Transverse colon (tissue), 4 donors: ENCODE data around the gene CCDC89. TPM values are rescaled to one million over a fixed set of nuclear protein-coding genes. Genes with fewer than 3 reads are reported as not detected.
"Not testable (repeated sequence)": the region's sequence is repeated elsewhere in the genome, so short reads cannot be mapped to it uniquely, and the experiment has no call there.

Experiments
- DNase-seq: peaks from one replicate; pipeline ENCODE4 v3.0.0-alpha.2; 2019
- H3K27ac ChIP-seq, 4 donors: fragments of 200-600 bp; sonication (generic); 2 replicates each; pipeline ENCODE4 v1.5.1; 2016 to 2018; ENCODE audit warnings: inconsistent platforms in 4 of 4
- H3K27me3 ChIP-seq: fragments of 200-600 bp; sonication (generic); 2 replicates; pipeline ENCODE4 v1.5.1; 2017; ENCODE audit warnings: inconsistent platforms
- H3K36me3 ChIP-seq, 4 donors: fragments of 200-600 bp; sonication (generic); 2 replicates each; pipeline ENCODE4 v1.5.1; 2017 to 2019; ENCODE audit warnings: inconsistent platforms in 4 of 4
- H3K4me1 ChIP-seq, 4 donors: fragments of 200-600 bp; sonication (generic); 2 replicates each; pipeline ENCODE4 v1.5.1; 2017 to 2020; ENCODE audit warnings: inconsistent platforms in 4 of 4
- H3K4me3 ChIP-seq, 4 donors: fragments of 200-600 bp; sonication (generic); 1 replicate in 1 of 4; 2 replicates in 3 of 4; pipeline versions ENCODE4 v1.5.1 to v1.6.1; 2017 to 2019; ENCODE audit warnings: inconsistent platforms in 4 of 4
- H3K9me3 ChIP-seq, 2 donors: fragments of 200-600 bp; sonication (generic); 2 replicates each; pipeline ENCODE4 v1.5.1; 2017 to 2019; ENCODE audit warnings: inconsistent platforms in 2 of 2
- CTCF ChIP-seq, 5 experiments: fragments of 200-600 bp in 3 of 5; fragments of 450-650 bp in 2 of 5; sonication (generic) in 3 of 5; IDR thresholded peaks; 1 replicate in 2 of 5; 2 replicates in 3 of 5; pipeline ENCODE4 v1.5.1; 2016 to 2017; ENCODE audit warnings: antibody characterized with exemption in 5 of 5, inconsistent platforms in 3 of 5, mild to moderate bottlenecking in 2 of 5, moderate library complexity in 1 of 5
- EP300 ChIP-seq: sonication (generic); formaldehyde crosslinking; IDR thresholded peaks from one replicate; pipeline ENCODE4 v1.6.1; 2017; ENCODE audit warnings: antibody characterized with exemption, low read depth
- POLR2A ChIP-seq: fragments of 450-650 bp; IDR thresholded peaks from one replicate; pipeline ENCODE4 v1.6.1; 2016; ENCODE audit warnings: antibody characterized with exemption, mild to moderate bottlenecking, moderate library complexity
- POLR2AphosphoS5 ChIP-seq, 3 donors: sonication (generic); formaldehyde crosslinking; IDR thresholded peaks; one replicate each; pipeline ENCODE4 v1.6.1; 2016; ENCODE audit warnings: antibody characterized with exemption in 3 of 3
- WGBS, 2 donors: methylation state at CpG; one replicate each; pipeline ENCODE4 v1.1.5; 2018; ENCODE audit warnings: low coverage in 1 of 2; 5-methylcytosine and 5-hydroxymethylcytosine counted together
- in situ Hi-C, 4 donors: fragments of 200-750 bp; cut with MboI; loops; one replicate each; pipeline versions ENCODE4 v1.15.0 to v1.15.1; 2017; ENCODE audit warnings: low sequenced_read_pairs in 3 of 4, low pct_ligation_motif_present in 1 of 4, low pct_unique_long_range_greater_than_20kb in 1 of 4
- intact Hi-C: fragments of 100-400 bp; cut with DNase I; formaldehyde crosslinking; loops from one replicate; pipeline ENCODE4 v1.15.1; 2023; ENCODE audit warnings: low total_unique reads
- total RNA-seq, 4 donors: library from RNA; depleted of rRNA; stranded (reverse); fragments of >200 nt; gene quantifications; one replicate each; pipeline ENCODE4 v1.1.0, GENCODE V29; 2016

CCDC89 gene
- total RNA-seq, 4 donors from 2014 or later = 1.00 to 9.6 (median 7.2) TPM

- peak overlapping the region; percentile 94 to 100 (median 98) for H3K27ac ChIP-seq
- in situ Hi-C loops (loop anchor here in 1 of 4 donors (25.0 kb wide), 1 partner anchor 574 kb away; the partner anchor contains the start of gene EED), intact Hi-C loops (loop anchor here (5.0 kb wide), 1 partner anchor 36 kb away; the partner anchor contains the start of genes DLG2 and TMEM126B)
- H3K36me3 ChIP-seq = peaks cover 0 to 10% (median 3%) of the 10 kb centered on the region in 4 donors
- TF ChIP-seq CTCF (IDR thresholded peaks at IDR 0.05) = no peak
- no peak for TF ChIP-seq POLR2AphosphoS5 (IDR thresholded peaks at IDR 0.05)
- H3K4me3 ChIP-seq = peak overlapping the region; percentile 61 to 93 (median 88)
- peaks cover 13 to 60% (median 42%) of the 10 kb centered on the region in 4 donors for H3K4me1 ChIP-seq
- no peaks in the 10 kb centered on the region for H3K27me3 ChIP-seq
- 2 to 5% methylated on average over 10 of the region's 10 CpGs for WGBS, 2 donors
- H3K9me3 ChIP-seq = no peaks in the 10 kb centered on the region
- DNase-seq = no peak
Observed at GRCh38 chr11:85663080-85663752, 22.8 kb downstream of the CCDC89 start.

GRCh38 chr11:85661972-85662664 lies 23.9 kb downstream of the CCDC89 start:
- Histone ChIP-seq H3K27me3 (no peaks in the 10 kb centered on the region), H3K4me3 (peak overlapping the region in 3 of 4 donors; percentile 88 to 93 (median 89)), H3K4me1 (peaks cover 13 to 62% (median 44%) of the 10 kb centered on the region in 4 donors), H3K27ac (peak overlapping the region in 3 of 4 donors; percentile 98 to 100 (median 99)), H3K9me3 (no peaks in the 10 kb centered on the region), H3K36me3 (peaks cover 0 to 15% (median 3%) of the 10 kb centered on the region in 4 donors)
- WGBS, 2 donors = 4 to 5% methylated on average over 4 of the region's 4 CpGs
- intact Hi-C loops = loop anchor here (5.0 kb wide), 1 partner anchor 35 kb away; the partner anchor contains the start of genes DLG2 and TMEM126B
- no peak for DNase-seq
- in situ Hi-C loops = loop anchor here in 1 of 4 donors (25.0 kb wide), 1 partner anchor 575 kb away; the partner anchor contains the start of gene EED
- no peak for TF ChIP-seq CTCF (IDR thresholded peaks at IDR 0.05)

GRCh38 chr11:85658180-85658579 lies 27.8 kb downstream of the CCDC89 start:
- H3K27ac ChIP-seq = no peak overlapping the region
- WGBS, 2 donors = 30 to 39% methylated on average over 1 of the region's 1 CpG
- TF ChIP-seq POLR2AphosphoS5 (IDR thresholded peaks at IDR 0.05) (no peak), CTCF (IDR thresholded peaks at IDR 0.05) (no peak), EP300 (no peak), POLR2A (no peak)
- intact Hi-C loops = no loop called here
- in situ Hi-C loops = loop anchor here in 1 of 4 donors (25.0 kb wide), 1 partner anchor 579 kb away; the partner anchor contains the start of gene EED
- DNase-seq = no peak
- no peaks in the 10 kb centered on the region for H3K9me3 ChIP-seq
- no peak overlapping the region for H3K4me3 ChIP-seq
- peaks cover 13 to 51% (median 38%) of the 10 kb centered on the region in 4 donors for H3K4me1 ChIP-seq
- H3K27me3 ChIP-seq = no peaks in the 10 kb centered on the region
- peaks cover 0 to 20% (median 5%) of the 10 kb centered on the region in 4 donors for H3K36me3 ChIP-seq

- Histone ChIP-seq H3K27ac (no peak overlapping the region), H3K9me3 (no peaks in the 10 kb centered on the region), H3K4me1 (peaks cover 6 to 37% (median 25%) of the 10 kb centered on the region in 4 donors), H3K36me3 (peaks cover 0 to 20% (median 5%) of the 10 kb centered on the region in 4 donors), H3K27me3 (no peaks in the 10 kb centered on the region), H3K4me3 (no peak overlapping the region)
- 80 to 85% methylated on average over 1 of the region's 1 CpG for WGBS, 2 donors
- no peak for TF ChIP-seq POLR2A
- no peak for TF ChIP-seq EP300
- TF ChIP-seq CTCF (IDR thresholded peaks at IDR 0.05) = no peak
- TF ChIP-seq POLR2AphosphoS5 (IDR thresholded peaks at IDR 0.05) = no peak
- intact Hi-C loops = no loop called here
- DNase-seq = no peak
- in situ Hi-C loops = loop anchor here in 1 of 4 donors (25.0 kb wide), 1 partner anchor 581 kb away; the partner anchor contains the start of gene EED
Observed at GRCh38 chr11:85656777-85657176, 29.2 kb downstream of the CCDC89 start.

GRCh38 chr11:85654343-85654742 lies 31.7 kb downstream of the CCDC89 start:
- H3K27ac ChIP-seq, intact Hi-C loops, H3K9me3 ChIP-seq, H3K27me3 ChIP-seq, H3K4me3 ChIP-seq, DNase-seq: not testable (repeated sequence)
- H3K36me3 ChIP-seq = peaks cover 0 to 20% (median 2%) of the 10 kb centered on the region in 4 donors
- WGBS, 2 donors = 95 to 100% methylated on average over 2 to 4 of the region's 4 CpGs
- peaks cover 0 to 22% (median 10%) of the 10 kb centered on the region in 4 donors for H3K4me1 ChIP-seq
- in situ Hi-C loops = loop anchor here in 1 of 4 donors (25.0 kb wide), 1 partner anchor 583 kb away; the partner anchor contains the start of gene EED
